ENCODE results near the gene CRHR1. TPM values are rescaled to one million over a fixed set of nuclear protein-coding genes. Genes with fewer than 3 reads are reported as not detected.

Gene CRHR1
- total RNA-seq, 4 donors from 2014 or later = not detected

- H3K27me3 ChIP-seq = no peaks in the 10 kb centered on the region
- no peak overlapping the region for H3K27ac ChIP-seq
- WGBS, 2 donors = 0 to 1% methylated on average over 6 to 31 of the region's 82 CpGs
- peaks cover 23 to 24% of the 10 kb centered on the region in 2 donors for H3K4me1 ChIP-seq
- no peaks in the 10 kb centered on the region for H3K9me3 ChIP-seq
- intact Hi-C loops (cut with DNase I) = no loop called here
- no peaks in the 10 kb centered on the region for H3K36me3 ChIP-seq
- peak; percentile 24 to 39 for DNase-seq
- no peak for TF ChIP-seq CTCF (IDR thresholded peaks at IDR 0.05)
- no peak for TF ChIP-seq POLR2A (IDR thresholded peaks at IDR 0.05)
- peak overlapping the region; percentile 22 to 42 (median 25) for H3K4me3 ChIP-seq (replicated peaks in 1 of 3)
These were observed 790 bp downstream of the CRHR1 start for GRCh38 chr17:45784741-45785479.

GRCh38 chr17:45785480-45786193 is 1.5 kb downstream of the CRHR1 start:
- Histone ChIP-seq H3K36me3 (no peaks in the 10 kb centered on the region), H3K4me3 (replicated peaks in 1 of 3) (peak overlapping the region in 1 of 3 donors; percentile 42), H3K9me3 (no peaks in the 10 kb centered on the region), H3K27ac (no peak overlapping the region), H3K27me3 (no peaks in the 10 kb centered on the region), H3K4me1 (peaks cover 24 to 27% of the 10 kb centered on the region in 2 donors)
- WGBS, 2 donors = 19 to 23% methylated on average over 22 to 28 of the region's 28 CpGs
- no peak for TF ChIP-seq POLR2A (IDR thresholded peaks at IDR 0.05)
- TF ChIP-seq CTCF (IDR thresholded peaks at IDR 0.05) = no peak
- DNase-seq = peak; percentile 34 to 35
- intact Hi-C loops (cut with DNase I) = no loop called here

GRCh38 chr17:45786349-45786748 is 2.2 kb downstream of the CRHR1 start:
- Histone ChIP-seq H3K4me1 (peaks cover 30 to 32% of the 10 kb centered on the region in 2 donors), H3K4me3 (replicated peaks in 1 of 3) (no peak overlapping the region), H3K27me3 (no peaks in the 10 kb centered on the region), H3K36me3 (no peaks in the 10 kb centered on the region), H3K9me3 (no peaks in the 10 kb centered on the region), H3K27ac (no peak overlapping the region)
- TF ChIP-seq CTCF (IDR thresholded peaks at IDR 0.05) (no peak), POLR2A (IDR thresholded peaks at IDR 0.05) (no peak)
- DNase-seq = no peak
- WGBS, 2 donors = 76 to 82% methylated on average over 3 of the region's 3 CpGs
- intact Hi-C loops (cut with DNase I) = no loop called here

- 69 to 76% methylated on average over 3 of the region's 3 CpGs for WGBS, 2 donors
- TF ChIP-seq POLR2A (IDR thresholded peaks at IDR 0.05) = no peak
- no peak overlapping the region for H3K27ac ChIP-seq
- no peaks in the 10 kb centered on the region for H3K36me3 ChIP-seq
- intact Hi-C loops (cut with DNase I) = no loop called here
- no peaks in the 10 kb centered on the region for H3K9me3 ChIP-seq
- no peak for DNase-seq
- no peaks in the 10 kb centered on the region for H3K27me3 ChIP-seq
- H3K4me1 ChIP-seq = peaks cover 32% of the 10 kb centered on the region in 2 donors
- H3K4me3 ChIP-seq (replicated peaks in 1 of 3) = no peak overlapping the region
These were observed 2.9 kb downstream of the CRHR1 start for GRCh38 chr17:45787044-45787443.

GRCh38 chr17:45787656-45788055 is 3.5 kb downstream of the CRHR1 start:
- no peak for TF ChIP-seq POLR2A (IDR thresholded peaks at IDR 0.05)
- H3K27me3 ChIP-seq = no peaks in the 10 kb centered on the region
- no peaks in the 10 kb centered on the region for H3K9me3 ChIP-seq
- DNase-seq = no peak
- no peak overlapping the region for H3K4me3 ChIP-seq (replicated peaks in 1 of 3)
- intact Hi-C loops (cut with DNase I) = no loop called here
- H3K4me1 ChIP-seq = peaks cover 32% of the 10 kb centered on the region in 2 donors
- no peak overlapping the region for H3K27ac ChIP-seq
- 79 to 85% methylated on average over 11 of the region's 11 CpGs for WGBS, 2 donors
- H3K36me3 ChIP-seq = no peaks in the 10 kb centered on the region

GRCh38 chr17:45788057-45788456 is 3.9 kb downstream of the CRHR1 start:
- H3K4me1 ChIP-seq = peaks cover 31 to 32% of the 10 kb centered on the region in 2 donors
- DNase-seq = no peak
- H3K36me3 ChIP-seq = no peaks in the 10 kb centered on the region
- no peak overlapping the region for H3K27ac ChIP-seq
- no peaks in the 10 kb centered on the region for H3K9me3 ChIP-seq
- H3K4me3 ChIP-seq (replicated peaks in 1 of 3) = no peak overlapping the region
- no peaks in the 10 kb centered on the region for H3K27me3 ChIP-seq
- TF ChIP-seq POLR2A (IDR thresholded peaks at IDR 0.05) (no peak), CTCF (IDR thresholded peaks at IDR 0.05) (no peak)
- 78 to 80% methylated on average over 3 of the region's 3 CpGs for WGBS, 2 donors
- intact Hi-C loops (cut with DNase I) = no loop called here

Data from thyroid gland (tissue), 4 donors.